ENCODE results near the gene ITGAV.

DNA sequence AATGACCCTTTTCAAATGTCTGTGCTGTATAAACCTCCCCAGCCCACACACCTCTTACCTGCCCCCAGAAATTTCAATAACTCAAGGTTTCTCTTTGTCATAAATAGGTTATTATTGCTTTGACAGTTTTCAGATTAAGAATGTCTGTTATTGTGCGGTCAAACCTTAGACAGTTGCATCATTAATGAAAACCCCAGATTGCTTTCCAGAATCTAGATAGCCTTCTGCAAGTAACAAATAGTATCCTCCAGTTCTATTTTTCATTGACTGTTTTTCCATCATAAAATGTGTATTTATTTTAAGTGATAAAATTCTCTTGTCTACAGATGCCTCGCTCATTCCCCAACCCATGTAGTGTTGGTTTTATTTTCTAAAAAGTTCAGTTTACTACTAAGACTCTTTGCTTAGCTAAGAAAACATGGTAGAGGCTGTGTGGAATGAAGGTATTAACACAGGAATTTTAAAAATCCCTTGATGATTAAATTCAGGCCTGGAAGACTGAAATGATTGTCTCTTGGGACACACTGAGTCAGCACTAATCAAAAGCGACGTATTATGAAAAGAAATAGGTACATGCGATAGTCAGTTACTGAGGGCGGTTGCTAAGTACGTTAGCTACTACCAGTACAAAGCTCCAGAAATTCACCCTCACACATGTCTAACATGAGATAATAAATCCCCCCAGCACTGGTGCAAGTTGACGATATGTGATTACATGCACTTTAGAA is 38.4 kb upstream of the ITGAV start:
- TF ChIP-seq POLR2A (IDR thresholded peaks at IDR 0.05; ENCODE audit: low read depth, low read length) (no peak), POLR2AphosphoS5 (IDR thresholded peaks at IDR 0.05; ENCODE audit: insufficient read depth, low read depth, low read length) (no peak), GATA2 (IDR thresholded peaks at IDR 0.05; ENCODE audit: insufficient read depth, insufficient read length, low read depth, low read length) (no peak), EZH2 (IDR thresholded peaks at IDR 0.05; ENCODE audit: borderline replicate concordance, low read depth, low read length, severe bottlenecking) (no peak), MYC (IDR thresholded peaks at IDR 0.05; ENCODE audit: low read depth, low read length) (no peak), FOS (IDR thresholded peaks at IDR 0.05; ENCODE audit: borderline replicate concordance, insufficient read depth, low read length) (no peak), JUN (IDR thresholded peaks at IDR 0.05; ENCODE audit: borderline replicate concordance, insufficient read depth, insufficient read length, low read depth) (no peak)
- TF ChIP-seq, protein P1, sequence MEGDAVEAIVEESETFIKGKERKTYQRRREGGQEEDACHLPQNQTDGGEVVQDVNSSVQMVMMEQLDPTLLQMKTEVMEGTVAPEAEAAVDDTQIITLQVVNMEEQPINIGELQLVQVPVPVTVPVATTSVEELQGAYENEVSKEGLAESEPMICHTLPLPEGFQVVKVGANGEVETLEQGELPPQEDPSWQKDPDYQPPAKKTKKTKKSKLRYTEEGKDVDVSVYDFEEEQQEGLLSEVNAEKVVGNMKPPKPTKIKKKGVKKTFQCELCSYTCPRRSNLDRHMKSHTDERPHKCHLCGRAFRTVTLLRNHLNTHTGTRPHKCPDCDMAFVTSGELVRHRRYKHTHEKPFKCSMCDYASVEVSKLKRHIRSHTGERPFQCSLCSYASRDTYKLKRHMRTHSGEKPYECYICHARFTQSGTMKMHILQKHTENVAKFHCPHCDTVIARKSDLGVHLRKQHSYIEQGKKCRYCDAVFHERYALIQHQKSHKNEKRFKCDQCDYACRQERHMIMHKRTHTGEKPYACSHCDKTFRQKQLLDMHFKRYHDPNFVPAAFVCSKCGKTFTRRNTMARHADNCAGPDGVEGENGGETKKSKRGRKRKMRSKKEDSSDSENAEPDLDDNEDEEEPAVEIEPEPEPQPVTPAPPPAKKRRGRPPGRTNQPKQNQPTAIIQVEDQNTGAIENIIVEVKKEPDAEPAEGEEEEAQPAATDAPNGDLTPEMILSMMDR (IDR thresholded peaks at IDR 0.05; ENCODE audit: extremely low read depth in 1 of 2, insufficient read depth in 1 of 2, low read depth in 1 of 2, low read length in 2 of 2) = no peak
- TF ChIP-seq, protein P2, sequence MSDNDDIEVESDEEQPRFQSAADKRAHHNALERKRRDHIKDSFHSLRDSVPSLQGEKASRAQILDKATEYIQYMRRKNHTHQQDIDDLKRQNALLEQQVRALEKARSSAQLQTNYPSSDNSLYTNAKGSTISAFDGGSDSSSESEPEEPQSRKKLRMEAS (IDR thresholded peaks at IDR 0.05; ENCODE audit: insufficient read depth, insufficient read length) = no peak
